Psoas muscle (tissue), 8 donors: ENCODE results near the gene ADGRG1. TPM values are rescaled to one million over a fixed set of nuclear protein-coding genes. Genes with fewer than 3 reads are reported as not detected.

Experiments used
- ATAC-seq, 4 donors: fragments of 200-7000 bp; cut with Tn5 transposase; one replicate each; pipeline ENCODE4 v1.9.1; 2020; ENCODE audit warnings: moderate library complexity in 3 of 4, mild to moderate bottlenecking in 2 of 4
- DNase-seq, 2 donors: peaks; one replicate each; pipeline ENCODE4 v3.0.0-alpha.2; 2020
- H3K27ac ChIP-seq: fragments of 200-600 bp; one replicate; pipeline ENCODE4 v1.8.0; 2022
- H3K27me3 ChIP-seq, 3 donors: fragments of 200-600 bp in 1 of 3; one replicate each; pipeline versions ENCODE4 v1.6.1 to v1.8.0; 2013 to 2022; ENCODE audit warnings: low read length in 2 of 3, mild to moderate bottlenecking in 2 of 3, moderate library complexity in 1 of 3; ENCODE audit not compliant: insufficient read depth in 3 of 3
- H3K36me3 ChIP-seq, 2 donors: fragments of 200-600 bp in 1 of 2; one replicate each; pipeline versions ENCODE4 v1.6.1 to v1.8.0; 2013 to 2022; ENCODE audit warnings: low read depth in 1 of 2, mild to moderate bottlenecking in 1 of 2, moderate library complexity in 1 of 2; ENCODE audit not compliant: insufficient read depth in 1 of 2
- H3K4me1 ChIP-seq: fragments of 200-600 bp; one replicate; pipeline ENCODE4 v1.8.0; 2022
- H3K4me3 ChIP-seq: fragments of 200-600 bp; one replicate; pipeline ENCODE4 v1.8.0; 2022; ENCODE audit warnings: mild to moderate bottlenecking
- H3K9me3 ChIP-seq: fragments of 200-600 bp; one replicate; pipeline ENCODE4 v1.8.0; 2022
- CTCF ChIP-seq: fragments of 200-600 bp; IDR thresholded peaks from one replicate; pipeline ENCODE4 v1.8.0; 2022; ENCODE audit warnings: antibody characterized with exemption
- WGBS, 3 donors: extraction: QIAGEN DNeasy Blood & Tissue Kit; methylation state at CpG; one replicate each; pipeline versions ENCODE4 v1.1.6 to v1.1.7; 2013; 5-methylcytosine and 5-hydroxymethylcytosine counted together
- intact Hi-C, 2 donors: fragments of 100-400 bp; cut with DNase I; formaldehyde crosslinking; loops; one replicate each; pipeline versions ENCODE4 v1.11.0 to v1.14.2; 2022
- polyA plus RNA-seq, 3 donors: library from polyadenylated mRNA; stranded (reverse); fragments of 200-250 nt; gene quantifications; one replicate each; pipeline ENCODE4 v1.2.3, GENCODE V29; 2013
- total RNA-seq, 4 donors: library from RNA; stranded (reverse); fragmentation: NEBNext Ultra II Directional in 2 of 4; extraction: Animal tissue kit (Norgen Biotek cat#: 25700) in 2 of 4; gene quantifications; one replicate each; pipeline versions ENCODE4 v1.2.1 to v1.2.4, GENCODE V29; 2021 to 2023
- donor health status: healthy with polysubstance abuse.
- donor health status: DM: no; HTN: no; CAD: no; lungs with moderate emphysema.
- donor health status: Bipolar disorder and iron deficiency.
- donor health status: healthy.
- donor health status: DM: yes; HTN: yes; CAD: no.
- donor health status: DM: no; HTN: no; CAD: no.
- donor health status: DM: no; HTN: no; CAD: no.
- donor health status: DM: yes; HTN: yes; CAD: no.

ADGRG1 gene
- total and polyA plus RNA-seq, 7 donors = 5.3 to 19.4 (median 14.2) TPM

- Histone ChIP-seq H3K36me3 (no peaks in the 10 kb centered on the region), H3K4me3 (no peak overlapping the region)
Measured at GRCh38 chr16:57661936-57662906, 33.8 kb downstream of the ADGRG1 start.

DNA sequence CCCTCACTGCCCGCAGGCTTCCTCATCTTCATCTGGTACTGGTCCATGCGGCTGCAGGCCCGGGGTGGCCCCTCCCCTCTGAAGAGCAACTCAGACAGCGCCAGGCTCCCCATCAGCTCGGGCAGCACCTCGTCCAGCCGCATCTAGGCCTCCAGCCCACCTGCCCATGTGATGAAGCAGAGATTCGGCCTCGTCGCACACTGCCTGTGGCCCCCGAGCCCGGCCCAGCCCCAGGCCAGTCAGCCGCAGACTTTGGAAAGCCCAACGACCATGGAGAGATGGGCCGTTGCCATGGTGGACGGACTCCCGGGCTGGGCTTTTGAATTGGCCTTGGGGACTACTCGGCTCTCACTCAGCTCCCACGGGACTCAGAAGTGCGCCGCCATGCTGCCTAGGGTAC, 35.0 kb downstream of the ADGRG1 start:
- Histone ChIP-seq H3K36me3 (no peaks in the 10 kb centered on the region), H3K27me3 (no peaks in the 10 kb centered on the region), H3K4me3 (no peak overlapping the region), H3K9me3 (no peaks in the 10 kb centered on the region), H3K4me1 (no peaks in the 10 kb centered on the region), H3K27ac (no peak overlapping the region)
- intact Hi-C loops = no loop called here
- ATAC-seq = no peak
- TF ChIP-seq CTCF = no peak
- no peak for DNase-seq
- WGBS, 3 donors = 78 to 82% (median 82%) methylated on average over 20 to 21 of the region's 21 CpGs

More at GRCh38 chr16:57661936-57662906, 33.8 kb downstream of the ADGRG1 start:
- Histone ChIP-seq H3K27me3 (no peaks in the 10 kb centered on the region), H3K4me1 (no peaks in the 10 kb centered on the region), H3K9me3 (no peaks in the 10 kb centered on the region), H3K27ac (no peak overlapping the region)
- ATAC-seq (no peak), DNase-seq (no peak)
- WGBS, 3 donors = 85 to 89% (median 88%) methylated on average over 20 of the region's 20 CpGs
- intact Hi-C loops = no loop called here
- no peak for TF ChIP-seq CTCF

DNA sequence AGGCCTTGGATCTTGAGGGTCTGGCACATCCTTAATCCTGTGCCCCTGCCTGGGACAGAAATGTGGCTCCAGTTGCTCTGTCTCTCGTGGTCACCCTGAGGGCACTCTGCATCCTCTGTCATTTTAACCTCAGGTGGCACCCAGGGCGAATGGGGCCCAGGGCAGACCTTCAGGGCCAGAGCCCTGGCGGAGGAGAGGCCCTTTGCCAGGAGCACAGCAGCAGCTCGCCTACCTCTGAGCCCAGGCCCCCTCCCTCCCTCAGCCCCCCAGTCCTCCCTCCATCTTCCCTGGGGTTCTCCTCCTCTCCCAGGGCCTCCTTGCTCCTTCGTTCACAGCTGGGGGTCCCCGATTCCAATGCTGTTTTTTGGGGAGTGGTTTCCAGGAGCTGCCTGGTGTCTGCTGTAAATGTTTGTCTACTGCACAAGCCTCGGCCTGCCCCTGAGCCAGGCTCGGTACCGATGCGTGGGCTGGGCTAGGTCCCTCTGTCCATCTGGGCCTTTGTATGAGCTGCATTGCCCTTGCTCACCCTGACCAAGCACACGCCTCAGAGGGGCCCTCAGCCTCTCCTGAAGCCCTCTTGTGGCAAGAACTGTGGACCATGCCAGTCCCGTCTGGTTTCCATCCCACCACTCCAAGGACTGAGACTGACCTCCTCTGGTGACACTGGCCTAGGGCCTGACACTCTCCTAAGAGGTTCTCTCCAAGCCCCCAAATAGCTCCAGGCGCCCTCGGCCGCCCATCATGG, 35.7 kb downstream of the ADGRG1 start:
- H3K9me3 ChIP-seq = no peaks in the 10 kb centered on the region
- no peak for TF ChIP-seq CTCF
- ATAC-seq = no peak
- H3K36me3 ChIP-seq = no peaks in the 10 kb centered on the region
- H3K4me1 ChIP-seq = no peaks in the 10 kb centered on the region
- WGBS, 3 donors = 91 to 93% (median 91%) methylated on average over 15 of the region's 15 CpGs
- no peak overlapping the region for H3K4me3 ChIP-seq
- DNase-seq = no peak
- no peaks in the 10 kb centered on the region for H3K27me3 ChIP-seq
- intact Hi-C loops = no loop called here
- no peak overlapping the region for H3K27ac ChIP-seq

GRCh38 chr16:57664662-57665025, 36.2 kb downstream of the ADGRG1 start:
- no peaks in the 10 kb centered on the region for H3K36me3 ChIP-seq

More at GRCh38 chr16:57664662-57665025, 36.2 kb downstream of the ADGRG1 start:
- no peak for TF ChIP-seq CTCF
- Histone ChIP-seq H3K4me3 (no peak overlapping the region), H3K9me3 (no peaks in the 10 kb centered on the region), H3K4me1 (no peaks in the 10 kb centered on the region), H3K27me3 (no peaks in the 10 kb centered on the region), H3K27ac (no peak overlapping the region)
- 81 to 86% (median 84%) methylated on average over 6 of the region's 6 CpGs for WGBS, 3 donors
- no peak for ATAC-seq
- no peak for DNase-seq
- intact Hi-C loops = no loop called here
